NCI-H2227 treated with DMSO at 0.1 percent for 48 hours (cell line): ENCODE results near the gene FAM131A.

ENCODE experiments used
- DNase-seq: peaks from one replicate; lab custom pipeline; 2025; lab: John Stamatoyannopoulos, UW

Gene FAM131A

GRCh38 chr3:184378651-184379357 is 41.4 kb downstream of the FAM131A start:
- no peak for DNase-seq

- no peak for DNase-seq
These were observed 42.2 kb downstream of the FAM131A start, which contains the start of gene CHRD for GRCh38 chr3:184379358-184380184. CHRD (plus strand) TSS chr3:184380054; CDS start chr3:184380319, 265 bp downstream.

- no peak for DNase-seq
These were observed 42.8 kb downstream of the FAM131A start for GRCh38 chr3:184380185-184380626.

GRCh38 chr3:184380627-184381260 is 43.3 kb downstream of the FAM131A start:
- no peak for DNase-seq

GRCh38 chr3:184381261-184382224 is 44.1 kb downstream of the FAM131A start:
- no peak for DNase-seq

- DNase-seq, result no peak
These were observed 45.1 kb downstream of the FAM131A start for GRCh38 chr3:184382326-184383032.

- no peak for DNase-seq
These were observed 45.8 kb downstream of the FAM131A start for GRCh38 chr3:184383033-184383740.

GRCh38 chr3:184384342-184384741 is 46.9 kb downstream of the FAM131A start:
- no peak for DNase-seq

- DNase-seq, result no peak
These were observed 47.5 kb downstream of the FAM131A start for GRCh38 chr3:184384856-184385422.

GRCh38 chr3:184386047-184386806 is 48.8 kb downstream of the FAM131A start:
- DNase-seq, result no peak

- no peak for DNase-seq
These were observed 49.8 kb downstream of the FAM131A start for GRCh38 chr3:184387174-184387714.

- no peak for DNase-seq
These were observed 51.0 kb downstream of the FAM131A start for GRCh38 chr3:184388164-184388935.

- DNase-seq, result no peak
These were observed 51.5 kb downstream of the FAM131A start for GRCh38 chr3:184388936-184389230.

GRCh38 chr3:184389384-184389783 is 52.0 kb downstream of the FAM131A start:
- no peak for DNase-seq

GRCh38 chr3:184389935-184390528 is 52.6 kb downstream of the FAM131A start:
- no peak for DNase-seq

- DNase-seq, result no peak
These were observed 53.9 kb downstream of the FAM131A start for GRCh38 chr3:184391266-184391665.

- DNase-seq, result no peak
These were observed 57.9 kb downstream of the FAM131A start for GRCh38 chr3:184395320-184395660.
